Medulla oblongata (tissue), 1 donor: ENCODE measurements around the gene THAP7.

Source experiments
- DNase-seq: peaks from one replicate; pipeline ENCODE4 v3.0.0-alpha.2; 2015; ENCODE audit errors: extremely low spot score

THAP7 gene

GRCh38 chr22:20964090-20964798, 37.7 kb downstream of the THAP7 start:
- DNase-seq, result no peak

GRCh38 chr22:20963201-20964052, 38.5 kb downstream of the THAP7 start:
- no peak for DNase-seq

GRCh38 chr22:20962491-20962945, 39.4 kb downstream of the THAP7 start:
- no peak for DNase-seq

- no peak for DNase-seq
Measured at GRCh38 chr22:20960609-20961008, 41.3 kb downstream of the THAP7 start.

GRCh38 chr22:20959578-20960461, 42.1 kb downstream of the THAP7 start:
- no peak for DNase-seq

- DNase-seq, result no peak
Measured at GRCh38 chr22:20957683-20958431, 44.1 kb downstream of the THAP7 start.

- DNase-seq, result no peak
Measured at GRCh38 chr22:20957102-20957682, 44.7 kb downstream of the THAP7 start.

- no peak for DNase-seq
Measured at GRCh38 chr22:20956258-20957101, 45.4 kb downstream of the THAP7 start.

- no peak for DNase-seq
Measured at GRCh38 chr22:20955548-20955947, 46.4 kb downstream of the THAP7 start.

GRCh38 chr22:20953668-20954500, 48.0 kb downstream of the THAP7 start:
- DNase-seq, result no peak

GRCh38 chr22:20953342-20953608, 48.6 kb downstream of the THAP7 start:
- DNase-seq, result no peak

GRCh38 chr22:20952544-20953341, 49.2 kb downstream of the THAP7 start:
- no peak for DNase-seq

GRCh38 chr22:20951932-20952380, 50.0 kb downstream of the THAP7 start:
- no peak for DNase-seq

GRCh38 chr22:20951151-20951931, 50.6 kb downstream of the THAP7 start:
- no peak for DNase-seq

GRCh38 chr22:20949698-20950183, 52.2 kb downstream of the THAP7 start:
- no peak for DNase-seq
